ENCODE data around the gene CDK5.

Gene CDK5

DNA sequence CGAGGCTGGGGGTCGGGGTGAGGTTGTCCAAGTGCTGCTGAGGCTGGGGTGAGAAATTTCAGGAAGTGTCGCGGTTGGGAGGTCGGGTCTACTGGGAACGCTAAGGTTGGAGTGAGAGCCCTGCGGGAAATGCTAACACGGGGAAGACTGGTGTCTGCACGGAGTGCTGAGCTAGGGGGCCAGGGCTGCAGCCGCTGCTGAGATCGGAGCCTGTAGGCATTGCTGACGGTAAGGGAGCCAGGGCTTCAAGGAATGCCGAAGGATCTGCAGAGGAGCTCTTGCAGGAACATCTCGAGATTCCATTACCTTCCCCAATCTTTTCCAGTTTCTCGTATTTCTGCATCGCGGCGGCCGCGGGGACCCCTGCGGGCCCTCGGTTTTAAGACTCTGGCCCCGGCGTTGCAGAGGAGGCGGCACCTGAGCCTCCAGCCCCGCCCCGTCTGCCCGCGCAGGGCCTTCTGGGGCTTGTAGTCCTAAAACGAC is at the start of gene CDK5:
TSS of gene CDK5 (minus strand) at position 392 of the 483 bp plus-strand sequence. CDS start at position 343, 49 bp downstream.
- no peak for DNase-seq (ENCODE audit: low read depth)

GRCh38 chr7:151104411-151105235 is 46.9 kb upstream of the CDK5 start:
- no peak for DNase-seq (ENCODE audit: low read depth)

DNA sequence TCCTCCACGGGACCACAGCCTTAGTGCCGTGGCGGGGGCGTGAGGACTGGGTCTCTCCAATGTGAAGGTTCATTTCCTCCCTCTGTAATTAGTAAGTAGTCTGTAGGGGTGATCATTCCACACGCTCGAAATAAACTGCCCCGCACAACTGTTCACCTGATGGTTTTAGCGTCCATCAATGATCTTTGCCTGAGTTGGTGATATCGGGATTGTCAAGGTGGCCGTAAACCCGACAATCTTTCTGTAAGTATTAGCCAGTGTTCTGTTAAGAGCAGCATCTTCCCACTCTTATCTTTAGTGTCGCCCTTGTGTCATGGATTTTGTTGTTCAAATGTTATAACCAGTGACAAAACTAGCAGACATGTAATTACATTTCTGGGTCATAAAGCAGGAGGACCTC is 46.3 kb upstream of the CDK5 start:
- no peak for DNase-seq (ENCODE audit: low read depth)

DNA sequence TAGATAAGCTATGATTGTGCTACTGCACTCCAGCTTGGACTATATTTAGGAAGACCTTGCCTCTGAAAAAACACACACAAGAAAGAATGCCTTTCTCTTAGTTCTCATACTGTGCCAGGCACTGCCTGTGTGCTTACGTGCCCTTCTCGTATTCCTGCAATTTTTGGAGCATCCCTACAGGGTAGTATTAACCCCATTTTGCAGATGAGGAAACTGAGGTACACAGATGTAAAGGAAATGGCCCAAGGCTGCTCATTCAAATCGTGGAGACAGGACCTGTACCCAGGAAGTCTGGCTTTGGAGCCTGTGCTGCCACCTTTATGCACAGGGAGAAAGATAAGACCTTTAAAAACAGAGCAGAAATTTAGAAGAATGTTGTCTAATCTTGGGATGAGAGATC is 45.3 kb upstream of the CDK5 start:
- DNase-seq (ENCODE audit: low read depth), result no peak

GRCh38 chr7:151101621-151102396 is 44.1 kb upstream of the CDK5 start:
- no peak for DNase-seq (ENCODE audit: low read depth)

DNA sequence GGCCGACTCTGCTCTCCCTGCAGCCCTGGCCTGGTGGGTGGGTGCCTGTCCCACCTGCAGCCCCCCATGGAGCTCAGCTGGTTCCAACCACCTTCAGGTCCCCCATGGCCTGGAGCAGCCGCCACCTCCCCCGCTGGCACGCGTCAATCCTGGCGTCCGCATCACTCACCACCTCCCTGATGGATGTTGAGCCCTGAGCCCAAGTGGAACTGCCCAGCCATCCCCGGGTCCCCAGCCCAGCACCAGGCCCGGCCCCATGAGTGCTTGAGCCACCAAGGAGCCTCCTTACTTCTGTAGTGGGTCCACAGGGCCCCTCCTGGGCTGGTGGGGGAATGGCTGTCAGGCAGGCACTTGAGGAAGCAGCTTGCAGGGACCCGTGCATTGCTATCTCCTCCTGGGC is 43.2 kb upstream of the CDK5 start:
- DNase-seq (ENCODE audit: low read depth), result no peak

GRCh38 chr7:151099486-151100211 is 42.0 kb upstream of the CDK5 start:
- DNase-seq (ENCODE audit: low read depth), result no peak

DNA sequence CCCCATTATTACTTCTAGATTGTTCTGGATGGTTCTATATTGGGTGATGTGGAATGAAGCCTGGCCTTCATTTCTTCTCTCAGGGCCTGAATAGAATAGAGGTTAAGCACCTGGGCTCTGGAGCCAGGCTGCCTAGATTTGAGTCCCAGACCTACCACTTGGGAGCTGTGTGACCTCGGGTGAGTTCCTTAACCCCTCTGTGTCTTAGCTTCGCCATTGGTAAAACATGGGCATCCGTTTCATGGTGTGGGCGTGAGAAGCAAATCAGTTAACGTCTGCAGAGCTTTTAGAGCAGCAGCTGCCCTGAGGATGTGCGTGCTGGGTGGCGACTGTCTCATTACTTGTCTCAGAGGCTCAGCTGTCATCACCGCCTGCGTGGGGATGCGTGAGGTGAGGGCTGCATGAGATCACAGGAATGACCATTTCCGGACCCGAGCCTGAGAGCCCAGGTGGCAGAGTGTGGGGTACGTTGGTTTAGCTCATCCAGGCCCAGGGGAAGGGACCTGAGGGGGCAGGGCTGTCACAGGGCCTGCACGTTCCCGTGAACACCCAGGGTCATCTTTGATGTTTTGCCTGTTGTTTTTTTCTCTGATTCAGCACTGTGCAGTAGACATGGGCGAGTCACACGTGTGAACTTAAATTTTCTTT is 38.3 kb upstream of the CDK5 start:
- no peak for DNase-seq (ENCODE audit: low read depth)

GRCh38 chr7:151095123-151095797 is 37.6 kb upstream of the CDK5 start:
- no peak for DNase-seq (ENCODE audit: low read depth)

GRCh38 chr7:151094675-151095074 is 37.0 kb upstream of the CDK5 start:
- no peak for DNase-seq (ENCODE audit: low read depth)

DNA sequence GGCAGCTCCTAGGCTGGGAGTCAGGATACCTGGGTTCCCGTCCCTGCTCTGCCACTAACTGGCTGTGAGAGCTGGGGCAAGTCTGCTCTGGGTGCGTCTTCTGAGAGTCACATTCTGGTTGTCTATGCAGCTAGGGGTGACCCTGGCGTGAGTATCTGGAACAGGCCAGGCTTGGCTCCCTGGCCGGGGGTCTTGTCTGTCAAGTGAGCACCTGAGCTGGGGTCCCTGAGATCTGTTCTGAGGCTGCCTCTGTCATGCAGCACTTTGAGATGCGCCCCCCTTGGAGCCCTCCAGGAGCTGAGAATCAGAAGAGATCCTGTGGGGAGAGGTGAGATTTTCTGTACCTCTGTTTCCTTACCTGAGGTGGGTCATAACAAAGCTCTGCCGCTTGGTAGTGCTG is 36.1 kb upstream of the CDK5 start:
- no peak for DNase-seq (ENCODE audit: low read depth)

DNA sequence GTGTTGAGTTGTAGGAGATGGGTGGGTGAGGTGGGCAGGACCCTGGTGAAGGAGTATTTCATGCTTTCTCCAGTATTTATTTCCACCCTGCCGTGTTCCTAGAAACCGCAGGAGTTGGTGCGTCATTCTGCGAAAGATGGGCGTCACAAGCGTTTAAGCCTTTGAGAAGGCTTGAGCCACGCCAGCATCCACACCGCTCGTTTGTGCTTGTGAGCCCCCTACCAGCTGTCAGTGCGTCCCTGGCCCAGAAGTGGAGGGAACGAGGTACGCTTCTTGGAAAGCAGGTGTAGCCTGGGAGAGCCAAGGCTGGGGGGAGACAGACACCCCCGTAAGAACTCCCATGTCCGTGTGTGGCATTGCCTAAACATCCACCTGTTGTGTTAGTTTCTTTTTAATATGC is 34.3 kb upstream of the CDK5 start:
- no peak for DNase-seq (ENCODE audit: low read depth)

GRCh38 chr7:151091431-151091830 is 33.7 kb upstream of the CDK5 start:
- no peak for DNase-seq (ENCODE audit: low read depth)

GRCh38 chr7:151091003-151091402 is 33.3 kb upstream of the CDK5 start:
- no peak for DNase-seq (ENCODE audit: low read depth)

DNA sequence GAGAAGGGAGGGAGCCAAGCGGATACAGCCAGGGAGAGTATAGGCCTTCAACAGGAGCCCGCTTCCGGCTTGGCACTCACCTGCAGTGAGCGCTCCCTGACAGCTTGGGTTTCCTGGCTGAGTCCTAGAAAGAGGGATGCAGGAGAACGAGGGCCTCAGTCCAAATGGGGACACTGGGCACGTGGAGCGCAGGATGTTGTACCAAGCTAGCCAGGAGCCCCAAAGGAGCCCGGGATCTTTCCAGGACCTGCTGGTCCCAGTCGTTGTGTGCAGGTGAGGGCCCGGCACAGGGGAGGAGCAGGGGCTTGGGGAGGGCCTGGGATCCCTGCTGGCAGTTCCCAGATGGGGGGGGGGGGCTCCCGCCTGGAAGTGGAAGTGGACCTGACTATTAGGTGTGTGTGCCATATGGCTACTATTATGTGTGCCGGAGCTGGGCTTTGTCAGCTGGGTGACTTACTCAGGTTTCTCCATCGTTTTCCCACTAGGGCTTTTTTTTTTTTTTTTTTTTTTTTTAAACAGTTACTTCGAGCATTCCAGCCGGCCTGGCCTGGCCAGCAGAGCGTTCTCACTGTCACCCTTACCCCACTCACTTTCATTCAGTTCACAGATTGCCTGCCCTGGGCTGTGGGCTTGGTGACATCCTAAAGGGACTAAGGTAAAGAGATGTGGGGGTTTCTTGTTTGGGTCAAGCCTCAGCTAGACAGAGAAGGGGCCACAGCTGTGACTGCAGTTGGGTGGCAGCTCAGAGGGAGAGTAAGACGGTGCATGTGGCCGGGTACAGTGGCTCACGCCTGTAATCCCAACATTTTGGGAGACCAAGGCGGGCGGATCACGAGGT is 32.4 kb upstream of the CDK5 start:
- no peak for DNase-seq (ENCODE audit: low read depth)

DNA sequence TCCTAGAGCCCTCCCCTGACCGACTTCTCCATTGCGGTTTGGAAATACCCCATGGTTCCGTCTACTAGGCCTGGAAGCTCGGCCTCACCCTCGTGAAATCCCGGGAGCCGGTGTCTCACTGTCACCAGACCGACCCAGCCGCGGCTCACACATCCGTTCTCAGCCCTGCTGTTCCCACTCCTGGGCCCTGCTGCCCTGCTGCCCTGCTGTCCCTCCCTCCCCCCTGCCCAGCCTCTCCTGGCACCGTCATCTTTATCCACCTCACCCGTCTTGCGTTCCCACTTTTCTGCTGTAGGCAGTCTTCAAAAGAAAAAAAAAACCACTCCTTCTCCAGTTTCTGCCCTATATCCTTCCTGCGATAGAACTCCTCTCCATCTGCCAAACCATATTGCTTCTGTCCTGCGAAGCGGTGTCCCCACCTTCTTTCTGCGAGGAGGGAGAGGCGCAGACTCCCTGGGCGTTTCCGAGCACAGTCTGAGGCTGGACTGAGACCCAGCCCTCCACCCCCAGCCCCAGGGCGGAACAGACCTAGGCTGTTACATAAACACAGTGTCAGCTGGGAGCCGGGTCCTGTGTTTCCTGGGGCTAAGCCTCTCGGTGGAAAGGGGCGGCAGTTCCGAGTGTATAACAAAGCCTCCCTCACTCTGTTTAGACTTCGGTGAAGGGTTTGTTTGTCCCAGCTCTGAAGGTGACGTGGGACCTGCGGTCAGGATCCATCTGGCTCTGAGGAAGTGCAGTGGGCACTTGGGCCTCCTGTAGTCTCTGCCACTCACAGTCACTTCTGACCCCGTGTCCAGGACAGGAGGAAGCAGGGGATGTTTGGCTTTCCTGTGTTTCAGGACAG is 31.4 kb upstream of the CDK5 start:
- no peak for DNase-seq (ENCODE audit: low read depth)

- no peak for DNase-seq (ENCODE audit: low read depth)
These were observed 30.5 kb upstream of the CDK5 start for GRCh38 chr7:151088019-151088855.

DNA sequence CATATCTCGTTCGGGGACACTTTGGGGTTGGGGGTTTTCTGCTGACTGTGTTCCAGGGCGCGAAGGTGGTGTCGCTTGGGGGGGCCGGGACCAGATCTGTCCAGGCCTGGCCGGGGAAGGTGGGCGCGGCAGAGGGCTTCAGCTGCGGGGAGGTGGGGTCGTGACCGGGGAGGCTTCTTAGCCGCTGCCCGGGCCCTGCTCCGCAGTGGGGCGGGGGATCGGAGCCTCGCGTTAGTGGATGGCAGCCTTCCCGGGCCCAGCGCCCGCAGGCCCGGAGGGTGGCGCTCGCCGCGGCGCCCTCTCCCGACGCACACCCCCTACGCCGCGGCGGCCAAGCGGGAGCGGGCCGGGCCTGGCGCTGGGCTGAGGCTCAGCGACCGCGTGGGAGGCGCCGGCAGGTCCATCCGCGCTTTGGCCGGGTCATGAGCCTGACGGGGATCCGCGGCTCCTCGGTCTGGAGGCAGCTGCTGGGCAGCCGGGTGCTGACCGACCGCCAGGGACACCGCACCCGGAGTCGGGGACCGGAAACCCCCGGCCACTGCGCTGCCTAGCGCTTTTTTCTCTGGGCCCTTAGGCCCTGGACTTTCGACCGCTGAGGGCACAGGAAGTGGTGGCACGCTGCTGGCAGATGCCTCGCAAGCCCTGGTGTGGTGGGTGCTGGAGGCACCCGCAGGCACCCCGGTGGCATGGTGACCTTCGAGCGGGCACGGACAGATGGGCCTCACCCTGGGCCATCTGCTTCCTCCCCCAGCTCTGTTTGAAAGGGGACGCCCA is 29.7 kb upstream of the CDK5 start:
- no peak for DNase-seq (ENCODE audit: low read depth)
